Stimulated activated CD4-positive, alpha-beta T cell treated with anti-CD3 and anti-CD28 coated beads, Interleukin-1b, Interleukin-23, amount 100 ng/mL, for 4 hours (primary cell): ENCODE results near the gene MRGPRX1.
"Not testable (repeated sequence)": the region's sequence is repeated elsewhere in the genome, so short reads cannot be mapped to it uniquely, and the experiment has no call there.

Experiments used
- DNase-seq, 2 donors: peaks; one replicate each; pipeline ENCODE4 v3.0.0-alpha.2; 2020; ENCODE audit warnings: low read depth in 2 of 2

MRGPRX1 gene

GRCh38 chr11:18939314-18939713, at the start of gene MRGPRX1:
MRGPRX1 (minus strand) TSS chr11:18939414; CDS start chr11:18934784, 4,630 bp downstream.
- DNase-seq, result no peak

- DNase-seq, result no peak
Observed at GRCh38 chr11:18987454-18988231, 48.4 kb upstream of the MRGPRX1 start.

- no peak for DNase-seq
Observed at GRCh38 chr11:18986744-18987143, 47.5 kb upstream of the MRGPRX1 start.

- no peak for DNase-seq
Observed at GRCh38 chr11:18981897-18982296, 42.7 kb upstream of the MRGPRX1 start.

- DNase-seq, result no peak
Observed at GRCh38 chr11:18974192-18974591, 35.0 kb upstream of the MRGPRX1 start.

GRCh38 chr11:18972336-18972735, 33.1 kb upstream of the MRGPRX1 start:
- DNase-seq, result no peak

- DNase-seq, result no peak
Observed at GRCh38 chr11:18969720-18970119, 30.5 kb upstream of the MRGPRX1 start.

GRCh38 chr11:18958221-18958910, 19.2 kb upstream of the MRGPRX1 start:
- DNase-seq, result no peak

- DNase-seq, result no peak
Observed at GRCh38 chr11:18956630-18957029, 17.4 kb upstream of the MRGPRX1 start.

GRCh38 chr11:18936002-18936673, 3.1 kb downstream of the MRGPRX1 start:
- DNase-seq, result no peak

- DNase-seq, result no peak
Observed at GRCh38 chr11:18934195-18934814, 4.9 kb downstream of the MRGPRX1 start.

GRCh38 chr11:18927550-18928322, 11.5 kb downstream of the MRGPRX1 start:
- DNase-seq, result no peak

GRCh38 chr11:18925426-18925825, 13.8 kb downstream of the MRGPRX1 start:
- DNase-seq, result not testable (repeated sequence)

GRCh38 chr11:18912883-18913282, 26.3 kb downstream of the MRGPRX1 start:
- DNase-seq, result no peak

- no peak for DNase-seq
Observed at GRCh38 chr11:18907391-18907790, 31.8 kb downstream of the MRGPRX1 start.

- not testable (repeated sequence) for DNase-seq
Observed at GRCh38 chr11:18900637-18901036, 38.6 kb downstream of the MRGPRX1 start.

GRCh38 chr11:18900151-18900611, 39.0 kb downstream of the MRGPRX1 start:
- DNase-seq, result not testable (repeated sequence)

GRCh38 chr11:18891712-18892111, 47.5 kb downstream of the MRGPRX1 start:
- not testable (repeated sequence) for DNase-seq

GRCh38 chr11:18890615-18891014, 48.6 kb downstream of the MRGPRX1 start:
- no peak for DNase-seq
